Mesendoderm (in vitro differentiated cells): ENCODE results near the gene SLCO2A1.

Experiments used
- DNase-seq: peaks from one replicate; pipeline ENCODE4 v3.0.0; 2013
- H2AK5ac ChIP-seq: 2 replicates; pipeline ENCODE4 v1.6.1; 2013; ENCODE audit warnings: low read length, inconsistent platforms
- H2BK120ac ChIP-seq: 2 replicates; pipeline ENCODE4 v1.6.1; 2013; ENCODE audit warnings: low read depth, mild to moderate bottlenecking, low read length, moderate library complexity, mixed read lengths
- H2BK15ac ChIP-seq: replicated peaks from 2 replicates; pipeline ENCODE4 v1.6.1; 2013; ENCODE audit warnings: low read depth, mild to moderate bottlenecking, moderate library complexity
- H2BK5ac ChIP-seq: 2 replicates; pipeline ENCODE4 v1.6.1; 2013; ENCODE audit warnings: low read length, inconsistent platforms
- H3K18ac ChIP-seq: 2 replicates; pipeline ENCODE4 v1.6.1; 2013; ENCODE audit warnings: mild to moderate bottlenecking, low read length, mixed read lengths
- H3K23ac ChIP-seq: one replicate; pipeline ENCODE4 v1.6.1; 2013; ENCODE audit warnings: low read length
- H3K27ac ChIP-seq: 2 replicates; pipeline ENCODE4 v1.5.1; 2013; ENCODE audit warnings: low read depth, mild to moderate bottlenecking, inconsistent platforms, low read length, moderate library complexity
- H3K27me3 ChIP-seq: 2 replicates; pipeline ENCODE4 v1.6.1; 2013; ENCODE audit warnings: low read length, control low read depth, mild to moderate bottlenecking, inconsistent platforms; ENCODE audit not compliant: insufficient read depth, poor library complexity
- H3K36me3 ChIP-seq: 2 replicates; pipeline ENCODE4 v1.6.1; 2013; ENCODE audit warnings: low read length, inconsistent platforms; ENCODE audit not compliant: control insufficient read depth, insufficient read depth
- H3K4ac ChIP-seq: one replicate; pipeline ENCODE4 v1.6.1; 2013; ENCODE audit warnings: low read depth, mild to moderate bottlenecking, low read length, moderate library complexity
- H3K4me1 ChIP-seq: 2 replicates; pipeline ENCODE4 v1.6.1; 2013; ENCODE audit warnings: low read depth, low read length, inconsistent platforms; ENCODE audit not compliant: control insufficient read depth
- H3K4me2 ChIP-seq: 2 replicates; pipeline ENCODE4 v1.6.1; 2013; ENCODE audit warnings: low read length
- H3K4me3 ChIP-seq: 2 replicates; pipeline ENCODE4 v1.5.1; 2013; ENCODE audit warnings: mild to moderate bottlenecking, low read length
- H3K56ac ChIP-seq: one replicate; pipeline ENCODE4 v1.6.1; 2013; ENCODE audit warnings: low read length
- H3K79me1 ChIP-seq: 2 replicates; pipeline ENCODE4 v1.6.1; 2013; ENCODE audit warnings: low read length, inconsistent platforms
- H3K79me2 ChIP-seq: 2 replicates; pipeline ENCODE4 v1.6.1; 2013; ENCODE audit warnings: mild to moderate bottlenecking, low read length; ENCODE audit not compliant: control insufficient read depth, insufficient read depth
- H3K9ac ChIP-seq: 2 replicates; pipeline ENCODE4 v1.6.1; 2013; ENCODE audit warnings: low read length, inconsistent platforms
- H4K5ac ChIP-seq: one replicate; pipeline ENCODE4 v1.6.1; 2013; ENCODE audit warnings: low read length
- H4K8ac ChIP-seq: one replicate; pipeline ENCODE4 v1.6.1; 2013; ENCODE audit warnings: low read depth, mild to moderate bottlenecking, control low read depth, low read length, moderate library complexity
- WGBS: extraction: QIAGEN DNeasy Blood & Tissue Kit; methylation state at CpG from one replicate; pipeline ENCODE4 v1.1.7; 2013; ENCODE audit warnings: low lambda C conversion rate, missing lambda C conversion rate; ENCODE audit not compliant: insufficient coverage; ENCODE audit errors: extremely low coverage; 5-methylcytosine and 5-hydroxymethylcytosine counted together

The SLCO2A1 gene

DNA sequence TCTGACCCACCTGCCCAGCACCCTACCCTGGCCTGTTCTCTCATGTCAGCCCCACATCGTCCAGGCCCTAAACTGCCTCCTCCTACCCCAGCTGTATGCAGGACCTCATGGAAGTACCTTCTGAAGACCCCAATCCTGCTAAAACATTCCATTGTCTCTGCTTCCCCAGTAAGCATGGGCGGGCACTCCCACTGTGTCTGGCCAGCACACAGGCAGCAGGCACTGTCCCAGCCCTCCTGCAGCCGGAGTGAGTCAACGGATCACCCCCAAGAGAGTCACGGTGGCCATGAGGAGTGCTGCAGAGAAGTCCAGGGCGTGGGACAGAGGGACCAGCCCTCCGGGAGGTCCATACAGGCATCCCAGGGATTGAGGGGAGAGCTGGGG lies 36.4 kb upstream of the SLCO2A1 start:
- Histone ChIP-seq H2AK5ac (no peak overlapping the region), H3K18ac (no peak overlapping the region), H3K9ac (no peak overlapping the region), H3K27ac (no peak overlapping the region), H3K4me1 (no peaks in the 10 kb centered on the region), H2BK5ac (no peak overlapping the region), H2BK120ac (no peak overlapping the region), H3K36me3 (no peaks in the 10 kb centered on the region), H4K8ac (no peak overlapping the region), H3K56ac (no peak overlapping the region), H3K4me2 (no peak overlapping the region), H3K4me3 (no peak overlapping the region), H3K79me2 (no peaks in the 10 kb centered on the region), H2BK15ac (no peak overlapping the region), H4K5ac (no peak overlapping the region), H3K4ac (no peak overlapping the region), H3K23ac (no peak overlapping the region), H3K27me3 (no peaks in the 10 kb centered on the region), H3K79me1 (no peaks in the 10 kb centered on the region)
- WGBS = no CpG with 5 or more reads among the region's 7 CpGs
- DNase-seq = no peak

DNA sequence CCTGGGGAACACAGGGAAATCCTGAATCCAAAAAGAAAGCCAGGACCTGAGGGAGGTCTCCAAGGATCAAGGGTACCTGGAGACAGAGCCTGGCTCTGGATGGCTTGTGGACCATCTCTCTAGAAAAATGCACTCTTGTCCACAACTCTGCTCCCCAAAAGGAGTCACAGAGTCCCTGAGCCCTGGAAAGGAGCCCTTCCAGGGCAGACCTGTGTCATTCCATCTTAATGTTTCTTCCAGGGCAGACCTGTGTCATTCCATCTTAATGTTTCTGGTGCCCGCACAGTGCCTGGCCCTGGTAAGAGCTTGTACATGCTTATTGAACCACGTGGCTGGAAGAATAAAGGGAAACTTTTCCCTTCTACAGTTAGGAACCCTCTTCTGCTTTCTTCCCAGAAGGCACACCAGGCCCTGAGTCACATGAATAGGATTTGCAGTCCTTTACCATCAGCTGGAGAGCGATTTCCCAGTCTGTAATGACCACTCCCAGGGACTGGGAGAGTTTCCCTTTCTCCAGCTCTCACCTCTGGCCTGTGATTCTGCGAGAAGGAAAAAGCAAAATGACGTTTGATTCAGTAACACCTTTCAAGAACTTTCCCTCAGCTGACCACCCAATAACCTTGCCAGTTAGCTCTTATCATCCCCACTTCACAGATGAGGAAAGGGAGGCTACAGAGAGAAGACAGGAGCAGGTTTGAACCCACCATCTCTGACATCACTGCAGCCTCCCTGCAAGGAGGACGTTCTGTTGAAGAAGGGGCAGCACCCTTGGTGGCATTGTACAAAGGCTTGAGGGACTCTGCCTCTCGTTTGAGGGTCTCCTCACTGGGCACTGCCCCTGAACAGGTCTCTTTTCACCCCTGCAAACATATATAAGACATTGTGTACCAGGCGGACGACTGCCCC lies 35.8 kb upstream of the SLCO2A1 start:
- no peak overlapping the region for H2BK120ac ChIP-seq
- H3K4me3 ChIP-seq = no peak overlapping the region
- no peak overlapping the region for H3K9ac ChIP-seq
- no peak overlapping the region for H2AK5ac ChIP-seq
- DNase-seq = no peak
- no peak overlapping the region for H3K4me2 ChIP-seq
- WGBS = no CpG with 5 or more reads among the region's 9 CpGs
- no peaks in the 10 kb centered on the region for H3K36me3 ChIP-seq
- H3K56ac ChIP-seq = no peak overlapping the region
- no peak overlapping the region for H3K23ac ChIP-seq
- no peaks in the 10 kb centered on the region for H3K27me3 ChIP-seq
- no peaks in the 10 kb centered on the region for H3K79me2 ChIP-seq
- H3K18ac ChIP-seq = no peak overlapping the region
- H4K8ac ChIP-seq = no peak overlapping the region
- H2BK15ac ChIP-seq = no peak overlapping the region
- H3K4me1 ChIP-seq = no peaks in the 10 kb centered on the region
- H2BK5ac ChIP-seq = no peak overlapping the region
- H3K79me1 ChIP-seq = no peaks in the 10 kb centered on the region
- no peak overlapping the region for H3K27ac ChIP-seq
- no peak overlapping the region for H4K5ac ChIP-seq
- no peak overlapping the region for H3K4ac ChIP-seq

DNA sequence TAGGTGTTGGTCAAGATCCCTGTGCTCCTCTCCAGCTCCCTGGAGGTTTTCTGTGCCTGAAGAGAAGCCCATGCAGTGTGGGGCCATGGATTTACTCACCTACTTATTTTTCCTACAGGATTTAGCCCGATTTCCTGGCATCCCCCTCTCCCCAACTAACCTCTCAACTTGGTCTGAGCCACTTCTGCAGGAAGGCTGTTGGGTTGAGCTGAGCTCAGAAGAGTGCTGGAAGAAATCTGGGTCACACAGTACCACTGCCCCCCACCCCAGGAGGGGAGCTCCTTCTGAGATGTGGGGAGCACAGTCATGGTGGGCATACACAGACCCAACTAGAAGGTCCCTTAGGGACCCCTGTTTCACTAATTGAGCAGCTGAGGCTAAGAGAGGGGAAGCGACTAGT lies 34.4 kb upstream of the SLCO2A1 start:
- no peak overlapping the region for H2BK120ac ChIP-seq
- no peak overlapping the region for H3K4me3 ChIP-seq
- no peak overlapping the region for H3K18ac ChIP-seq
- H2AK5ac ChIP-seq = no peak overlapping the region
- H4K8ac ChIP-seq = no peak overlapping the region
- H3K4me1 ChIP-seq = no peaks in the 10 kb centered on the region
- WGBS = no CpG with 5 or more reads among the region's 2 CpGs
- H3K23ac ChIP-seq = no peak overlapping the region
- no peaks in the 10 kb centered on the region for H3K27me3 ChIP-seq
- no peak overlapping the region for H3K56ac ChIP-seq
- no peaks in the 10 kb centered on the region for H3K79me1 ChIP-seq
- H2BK5ac ChIP-seq = no peak overlapping the region
- DNase-seq = no peak
- H3K4me2 ChIP-seq = no peak overlapping the region
- no peak overlapping the region for H2BK15ac ChIP-seq
- no peak overlapping the region for H3K9ac ChIP-seq
- no peak overlapping the region for H3K4ac ChIP-seq
- H4K5ac ChIP-seq = no peak overlapping the region
- no peak overlapping the region for H3K27ac ChIP-seq
- H3K79me2 ChIP-seq = no peaks in the 10 kb centered on the region
- H3K36me3 ChIP-seq = no peaks in the 10 kb centered on the region

DNA sequence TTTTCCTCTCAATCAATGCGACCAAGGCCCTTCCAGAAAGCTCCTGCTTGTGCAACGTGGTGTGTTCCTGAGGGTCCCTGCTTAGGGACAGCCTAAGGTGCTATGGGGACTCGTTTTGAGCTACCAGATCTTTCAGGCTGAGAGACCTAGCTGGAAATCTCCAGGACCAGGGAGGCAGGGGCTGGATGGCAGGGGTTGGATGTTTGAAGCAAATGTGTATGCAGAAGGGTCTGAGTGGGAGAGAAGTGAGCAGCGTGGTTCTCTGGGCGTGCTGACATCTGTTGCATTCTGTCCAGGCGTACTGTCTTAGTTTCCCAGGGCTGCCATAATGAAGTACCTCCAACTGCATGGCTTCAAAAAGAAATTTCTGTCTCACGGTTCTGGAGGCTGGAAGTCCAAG lies 31.7 kb upstream of the SLCO2A1 start:
- Histone ChIP-seq H3K79me1 (no peaks in the 10 kb centered on the region), H3K27ac (no peak overlapping the region), H3K4me2 (no peak overlapping the region), H3K36me3 (no peaks in the 10 kb centered on the region), H2BK5ac (no peak overlapping the region), H4K8ac (no peak overlapping the region), H3K4me1 (no peaks in the 10 kb centered on the region), H3K56ac (no peak overlapping the region), H2AK5ac (no peak overlapping the region), H4K5ac (no peak overlapping the region), H3K27me3 (no peaks in the 10 kb centered on the region), H2BK15ac (no peak overlapping the region), H3K4me3 (no peak overlapping the region), H3K9ac (no peak overlapping the region), H3K23ac (no peak overlapping the region), H3K4ac (no peak overlapping the region), H3K18ac (no peak overlapping the region), H3K79me2 (no peaks in the 10 kb centered on the region), H2BK120ac (no peak overlapping the region)
- DNase-seq = no peak
- WGBS = no CpG with 5 or more reads among the region's 7 CpGs

DNA sequence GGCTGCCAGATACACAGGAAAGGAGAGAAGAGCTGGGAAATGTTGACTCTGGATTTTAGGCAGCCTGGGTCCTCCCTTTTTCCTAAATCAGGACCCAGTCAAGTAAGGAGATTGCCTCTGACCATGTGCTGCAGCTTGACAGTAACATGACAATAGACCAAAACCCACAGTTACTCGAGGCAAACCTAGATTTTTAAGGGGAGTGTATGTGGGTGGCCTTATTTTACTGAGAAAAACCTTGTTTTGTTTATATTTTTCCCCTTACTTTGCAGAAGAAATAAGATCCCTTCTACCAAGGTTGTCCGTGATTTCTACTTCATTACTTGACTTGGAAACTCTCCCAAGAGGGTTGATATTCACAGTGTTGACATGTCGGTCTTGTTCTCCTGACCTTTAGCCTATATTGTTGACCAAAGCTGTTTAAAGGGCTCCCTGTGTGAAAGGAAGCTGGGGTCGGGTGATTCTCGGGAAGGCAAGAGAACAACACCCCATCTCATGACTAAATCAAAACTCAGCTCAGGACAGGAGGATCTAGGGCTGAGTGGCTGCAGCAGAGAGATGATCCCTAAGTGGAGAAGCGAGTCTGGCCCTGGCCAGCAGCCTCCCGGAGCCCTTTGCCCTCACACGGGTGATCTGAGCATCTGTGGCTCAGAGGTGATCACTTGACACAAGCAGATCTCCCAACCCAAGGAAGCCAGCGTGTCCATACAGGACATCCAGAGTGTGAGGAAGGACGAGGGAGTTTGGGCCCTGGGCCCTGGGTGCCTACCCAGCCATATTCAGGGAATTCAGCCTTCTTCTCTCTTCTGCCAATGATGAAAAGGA lies 31.0 kb upstream of the SLCO2A1 start:
- Histone ChIP-seq H2BK120ac (no peak overlapping the region), H4K5ac (no peak overlapping the region), H2BK5ac (no peak overlapping the region), H3K79me1 (no peaks in the 10 kb centered on the region), H3K56ac (no peak overlapping the region), H3K4ac (no peak overlapping the region), H2AK5ac (no peak overlapping the region), H3K27me3 (no peaks in the 10 kb centered on the region), H3K27ac (no peak overlapping the region), H3K4me2 (no peak overlapping the region), H3K4me1 (no peaks in the 10 kb centered on the region), H3K18ac (no peak overlapping the region), H3K36me3 (no peaks in the 10 kb centered on the region), H3K23ac (no peak overlapping the region), H2BK15ac (no peak overlapping the region), H4K8ac (no peak overlapping the region), H3K9ac (no peak overlapping the region), H3K4me3 (no peak overlapping the region), H3K79me2 (no peaks in the 10 kb centered on the region)
- WGBS = no CpG with 5 or more reads among the region's 10 CpGs
- DNase-seq = no peak
